ENCODE measurements around the gene NDFIP2. TPM values are rescaled to one million over a fixed set of nuclear protein-coding genes. Genes with fewer than 3 reads are reported as not detected.

NDFIP2 gene
- total RNA-seq, 4 donors from 2014 or later: 19.4 to 31.3 (median 23.7) TPM

GRCh38 chr13:79497064-79497463 is 16.1 kb downstream of the NDFIP2 start:
- WGBS, 2 donors: 85 to 94% methylated on average over 1 of the region's 1 CpG
- Histone ChIP-seq H3K9me3 (no peaks in the 10 kb centered on the region), H3K4me1 (peaks cover 0 to 8% of the 10 kb centered on the region in 2 donors), H3K36me3 (no peaks in the 10 kb centered on the region), H3K27ac (no peak overlapping the region), H3K27me3 (no peaks in the 10 kb centered on the region), H3K4me3 (replicated peaks in 1 of 3) (no peak overlapping the region)
- TF ChIP-seq POLR2A (IDR thresholded peaks at IDR 0.05) (no peak), CTCF (IDR thresholded peaks at IDR 0.05) (no peak)
- DNase-seq: no peak
- intact Hi-C loops (cut with DNase I): no loop called here

- H3K9me3 ChIP-seq: no peaks in the 10 kb centered on the region
- TF ChIP-seq POLR2A (IDR thresholded peaks at IDR 0.05) (no peak), CTCF (IDR thresholded peaks at IDR 0.05) (no peak)
- WGBS, 2 donors: 95 to 100% methylated on average over 1 of the region's 1 CpG
- H3K36me3 ChIP-seq: no peaks in the 10 kb centered on the region
- no peak overlapping the region for H3K27ac ChIP-seq
- peaks cover 0 to under 1% of the 10 kb centered on the region in 2 donors for H3K4me1 ChIP-seq
- intact Hi-C loops (cut with DNase I): no loop called here
- no peak for DNase-seq
- H3K27me3 ChIP-seq: no peaks in the 10 kb centered on the region
- no peak overlapping the region for H3K4me3 ChIP-seq (replicated peaks in 1 of 3)
These were observed 16.9 kb downstream of the NDFIP2 start for GRCh38 chr13:79497852-79498251.

- H3K27ac ChIP-seq: no peak overlapping the region
- DNase-seq: no peak
- H3K4me1 ChIP-seq: no peaks in the 10 kb centered on the region
- H3K9me3 ChIP-seq: no peaks in the 10 kb centered on the region
- TF ChIP-seq POLR2A (IDR thresholded peaks at IDR 0.05) (no peak), CTCF (IDR thresholded peaks at IDR 0.05) (no peak)
- WGBS, 2 donors: 93 to 94% methylated on average over 4 of the region's 4 CpGs
- intact Hi-C loops (cut with DNase I): no loop called here
- no peaks in the 10 kb centered on the region for H3K36me3 ChIP-seq
- no peak overlapping the region for H3K4me3 ChIP-seq (replicated peaks in 1 of 3)
- H3K27me3 ChIP-seq: no peaks in the 10 kb centered on the region
These were observed 19.9 kb downstream of the NDFIP2 start for GRCh38 chr13:79500829-79501228.

GRCh38 chr13:79501538-79502232 is 20.7 kb downstream of the NDFIP2 start:
- Histone ChIP-seq H3K36me3 (no peaks in the 10 kb centered on the region), H3K4me3 (replicated peaks in 1 of 3) (no peak overlapping the region), H3K4me1 (no peaks in the 10 kb centered on the region), H3K9me3 (no peaks in the 10 kb centered on the region), H3K27me3 (no peaks in the 10 kb centered on the region), H3K27ac (no peak overlapping the region)
- TF ChIP-seq POLR2A (IDR thresholded peaks at IDR 0.05) (no peak), CTCF (IDR thresholded peaks at IDR 0.05) (no peak)
- DNase-seq: no peak
- intact Hi-C loops (cut with DNase I): no loop called here
- 94 to 96% methylated on average over 7 of the region's 7 CpGs for WGBS, 2 donors

- no peaks in the 10 kb centered on the region for H3K9me3 ChIP-seq
- DNase-seq: no peak
- H3K36me3 ChIP-seq: no peaks in the 10 kb centered on the region
- H3K27ac ChIP-seq: no peak overlapping the region
- TF ChIP-seq CTCF (IDR thresholded peaks at IDR 0.05) (no peak), POLR2A (IDR thresholded peaks at IDR 0.05) (no peak)
- WGBS, 2 donors: 73 to 80% methylated on average over 3 of the region's 3 CpGs
- intact Hi-C loops (cut with DNase I): no loop called here
- no peak overlapping the region for H3K4me3 ChIP-seq (replicated peaks in 1 of 3)
- no peaks in the 10 kb centered on the region for H3K27me3 ChIP-seq
- no peaks in the 10 kb centered on the region for H3K4me1 ChIP-seq
These were observed 22.0 kb downstream of the NDFIP2 start for GRCh38 chr13:79502859-79503468.
